HG02943 (cell line): ENCODE results near the gene SLC1A7.

Experiments used
- ATAC-seq: cut with Tn5 transposase; IDR thresholded peaks from one replicate; pipeline ENCODE4 v1.9.1; 2021; ENCODE audit warnings: mild to moderate bottlenecking, low read depth, moderate library complexity; ENCODE audit not compliant: unreplicated experiment

The SLC1A7 gene

GRCh38 chr1:53093451-53093754 is 49.0 kb downstream of the SLC1A7 start:
- no peak for ATAC-seq

GRCh38 chr1:53092659-53093450 is 49.6 kb downstream of the SLC1A7 start:
- ATAC-seq: no peak

- no peak for ATAC-seq
Measured at GRCh38 chr1:53091841-53092645, 50.4 kb downstream of the SLC1A7 start.

DNA sequence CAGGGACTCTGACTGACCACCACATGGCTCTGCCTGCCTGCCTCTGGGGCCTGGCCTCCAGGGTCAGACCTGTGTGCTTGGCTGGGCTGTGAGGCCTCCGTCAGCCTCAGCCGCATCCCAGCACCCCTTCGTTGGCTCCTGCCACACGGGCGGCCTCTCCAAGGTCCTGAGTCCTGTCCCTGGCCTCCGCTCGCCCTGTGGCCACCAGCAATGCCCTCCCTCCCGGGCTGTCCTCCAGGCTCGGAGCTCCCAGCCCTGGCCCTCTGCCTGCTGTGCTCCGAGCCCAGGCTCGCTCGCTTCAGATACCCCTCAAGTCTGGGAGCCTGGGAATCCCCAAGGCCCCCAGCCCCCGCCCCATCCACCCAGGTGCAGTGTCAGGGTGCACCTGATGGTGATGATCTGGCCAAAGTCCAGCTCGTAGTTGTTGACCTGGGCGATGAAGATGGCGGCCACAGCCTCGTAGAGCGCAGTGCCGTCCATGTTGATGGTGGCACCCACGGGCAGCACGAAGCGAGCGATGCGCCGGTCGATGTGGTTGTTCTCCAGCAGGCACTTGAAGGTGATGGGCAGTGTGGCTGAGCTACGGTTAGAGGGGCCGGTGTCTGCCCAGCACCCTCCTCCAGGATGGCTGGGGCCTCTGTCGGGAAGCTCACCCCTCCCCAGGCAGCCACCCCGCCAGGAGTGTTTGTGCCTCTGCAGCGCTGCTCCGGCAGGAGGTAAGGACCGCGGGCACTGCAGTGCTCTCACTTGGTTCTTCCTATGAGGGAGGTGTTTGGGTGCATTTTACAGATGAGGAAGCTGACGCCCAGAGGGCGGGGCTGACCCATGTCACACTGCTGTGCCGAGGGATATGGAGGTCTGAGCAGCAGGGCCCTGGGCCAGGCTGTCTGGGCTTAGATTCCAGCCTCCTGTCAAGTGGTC is 52.0 kb downstream of the SLC1A7 start:
- ATAC-seq: no peak

- no peak for ATAC-seq
Measured at GRCh38 chr1:53089478-53090226, 52.8 kb downstream of the SLC1A7 start.

- no peak for ATAC-seq
Measured at GRCh38 chr1:53088616-53089300, 53.7 kb downstream of the SLC1A7 start.

DNA sequence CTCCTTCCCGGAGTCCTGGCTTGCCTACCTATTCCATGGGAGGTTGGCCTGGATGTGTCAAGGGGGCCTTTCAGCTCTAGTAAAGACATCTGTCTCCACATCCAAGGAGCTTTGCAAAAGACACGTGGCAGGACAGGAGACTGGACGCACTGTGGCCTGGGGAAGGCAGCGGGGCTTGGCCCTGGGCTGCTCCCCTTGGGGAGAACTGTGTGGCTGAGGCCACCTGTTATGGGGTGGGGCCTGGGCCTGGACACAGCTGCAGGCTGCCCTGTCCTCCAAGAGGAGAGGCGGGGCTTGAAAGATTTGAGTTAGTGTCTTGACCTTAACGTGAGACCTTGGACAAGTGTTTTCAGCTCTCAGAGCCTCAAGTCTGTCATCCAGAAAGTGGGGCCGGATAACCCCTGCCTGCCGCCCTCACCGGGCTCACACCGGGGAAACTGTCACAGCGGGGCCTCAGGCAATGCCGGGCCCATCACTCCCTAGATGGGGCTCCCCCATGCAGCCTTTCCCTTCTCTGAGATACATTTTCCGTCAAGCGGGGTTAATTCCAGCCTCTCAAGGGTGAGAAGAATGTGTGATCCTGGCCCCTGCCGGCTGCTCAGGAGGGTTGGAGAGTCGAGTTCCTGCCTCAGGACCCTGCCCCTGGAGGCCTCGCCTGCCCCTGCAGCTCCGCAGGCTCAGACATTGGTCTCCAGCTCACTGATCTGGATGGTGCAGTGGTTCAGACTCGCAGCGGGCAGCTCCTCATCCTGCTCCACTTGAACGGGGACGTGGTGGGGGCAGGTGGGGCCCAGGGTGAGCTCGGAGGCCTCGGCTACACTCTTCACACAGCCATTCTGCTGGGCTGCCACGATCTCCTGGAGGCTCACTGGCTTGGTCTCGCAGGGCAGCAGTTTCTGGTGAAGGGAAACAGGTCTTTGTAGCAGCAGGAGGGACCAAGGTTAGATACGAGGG is 54.8 kb downstream of the SLC1A7 start:
- no peak for ATAC-seq

GRCh38 chr1:53086491-53087070 is 55.9 kb downstream of the SLC1A7 start:
- ATAC-seq: no peak

- ATAC-seq: no peak
Measured at GRCh38 chr1:53085405-53085804, 57.0 kb downstream of the SLC1A7 start.

DNA sequence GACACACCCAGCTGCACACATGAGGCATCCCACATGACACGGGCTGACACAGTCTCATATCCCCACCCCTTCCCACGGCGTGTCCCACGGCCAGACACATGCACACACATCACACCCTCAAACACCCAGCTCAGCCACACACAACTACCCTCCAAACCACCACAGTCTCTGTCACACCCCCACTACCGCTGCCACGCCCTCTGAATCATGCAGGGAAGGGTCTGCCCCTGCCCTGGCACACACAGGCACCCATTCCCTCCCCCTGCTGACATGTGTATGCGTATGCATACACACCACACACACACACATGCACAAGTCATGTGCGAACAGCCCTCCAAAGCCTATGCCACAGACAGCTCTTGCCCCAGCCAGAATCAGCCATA is 57.9 kb downstream of the SLC1A7 start:
- no peak for ATAC-seq

DNA sequence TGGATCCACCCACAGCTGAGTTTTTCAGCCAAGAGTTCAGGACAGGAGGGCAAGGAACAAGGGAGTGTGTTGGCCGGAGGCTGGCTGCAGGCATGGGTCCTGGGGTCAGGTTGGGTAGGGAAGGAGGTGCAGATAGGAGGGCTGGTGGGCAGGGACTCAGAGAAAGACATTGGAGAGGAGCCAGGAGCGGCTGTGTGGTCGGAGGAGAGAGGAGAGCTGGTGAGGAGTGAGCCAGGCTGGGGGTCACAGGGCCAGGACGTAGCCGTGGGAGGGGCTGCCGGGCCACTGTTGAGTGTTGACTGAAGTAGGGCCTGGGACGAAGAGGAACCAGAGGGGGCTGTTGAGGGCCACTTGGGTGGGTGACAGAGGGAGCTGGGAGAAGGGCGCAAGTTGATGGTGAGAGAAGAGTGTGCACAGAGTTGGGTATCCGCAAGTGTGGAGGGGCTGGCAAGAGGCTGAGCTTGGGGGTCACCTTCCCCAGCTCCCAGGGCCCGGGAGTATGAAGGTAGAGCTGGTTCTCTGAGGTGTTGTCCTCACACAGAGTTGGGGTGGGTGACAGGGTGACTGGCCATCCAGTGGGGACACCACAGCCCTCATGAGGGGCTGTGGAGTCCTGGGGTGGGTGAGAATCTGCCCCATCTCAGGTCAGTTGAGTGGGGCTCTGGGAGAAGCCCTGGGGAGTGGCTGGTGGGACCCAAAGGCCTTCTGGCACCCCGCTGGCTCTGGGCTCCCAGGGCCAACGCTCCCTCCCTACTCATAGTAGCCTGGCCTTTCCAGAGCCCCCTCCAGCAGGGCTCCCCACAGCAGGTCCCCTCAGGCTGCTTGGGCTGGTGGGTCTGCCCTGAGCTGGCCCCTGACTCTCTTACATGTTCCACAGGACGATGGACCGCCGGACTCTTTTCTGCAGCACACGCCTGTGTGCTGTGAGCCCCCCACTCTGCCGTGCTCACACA is 58.5 kb downstream of the SLC1A7 start:
- ATAC-seq: no peak

DNA sequence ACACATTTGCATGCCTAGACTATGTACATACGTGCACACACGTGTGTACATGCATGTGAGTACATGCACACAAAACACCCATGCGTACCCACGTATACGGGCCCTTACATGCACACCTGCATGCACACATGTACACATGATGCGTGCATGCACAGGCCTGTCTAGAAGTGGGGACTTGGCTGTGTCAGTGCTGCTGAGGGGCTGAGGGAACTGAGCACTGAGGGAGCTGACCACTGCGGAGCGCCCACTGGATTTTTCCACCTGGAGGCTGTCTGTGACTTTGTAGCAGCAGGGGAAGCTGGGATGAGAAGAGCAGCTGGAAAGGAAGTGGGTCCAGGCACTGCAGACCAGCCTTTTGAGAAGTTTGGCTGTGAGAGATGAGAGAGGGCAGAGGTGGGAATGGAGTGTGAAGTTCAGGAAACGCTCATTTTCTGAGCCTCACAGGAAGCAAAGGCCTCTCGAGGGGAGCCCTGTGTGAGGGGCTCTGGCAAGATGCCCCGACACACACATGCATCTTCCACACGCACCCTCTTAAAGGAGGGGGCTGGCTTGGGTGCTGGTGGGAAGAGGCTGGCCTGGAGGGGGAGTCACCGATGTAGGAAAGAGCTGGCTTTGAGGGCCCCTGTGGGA is 59.5 kb downstream of the SLC1A7 start:
- ATAC-seq: no peak

DNA sequence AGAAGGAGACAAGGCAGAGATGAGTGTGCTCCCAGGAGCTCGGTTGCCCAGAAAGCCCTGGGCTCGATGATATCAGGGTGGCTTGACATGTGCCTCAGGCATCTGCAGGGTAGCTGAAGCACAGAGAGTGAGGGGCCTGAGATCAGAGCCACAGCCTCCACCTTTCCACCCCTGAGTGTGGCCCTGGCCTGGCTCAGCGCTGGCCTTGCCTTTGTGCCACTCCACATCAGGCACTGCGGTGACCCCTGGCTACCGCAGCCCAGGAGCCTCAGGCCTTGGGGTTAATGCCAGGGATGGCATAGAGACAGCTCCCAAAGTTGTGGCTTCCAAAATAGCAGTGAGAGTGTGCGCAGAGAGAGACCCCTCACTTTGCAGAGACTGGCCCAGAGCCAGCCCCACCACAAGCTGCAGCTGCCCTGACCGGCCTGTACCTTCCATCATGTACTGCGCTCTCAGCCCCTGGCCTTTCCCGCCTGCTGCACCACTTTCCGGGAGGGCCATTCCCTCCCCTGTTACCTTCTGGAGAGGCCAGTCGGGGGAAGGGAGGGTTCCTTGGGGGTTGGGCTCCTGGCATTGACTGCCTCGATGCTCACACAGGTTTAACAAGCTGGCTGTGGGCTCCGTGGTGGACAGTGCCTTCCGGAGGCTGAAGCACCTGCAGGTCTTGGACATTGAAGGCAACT is 60.9 kb downstream of the SLC1A7 start:
- ATAC-seq: no peak

DNA sequence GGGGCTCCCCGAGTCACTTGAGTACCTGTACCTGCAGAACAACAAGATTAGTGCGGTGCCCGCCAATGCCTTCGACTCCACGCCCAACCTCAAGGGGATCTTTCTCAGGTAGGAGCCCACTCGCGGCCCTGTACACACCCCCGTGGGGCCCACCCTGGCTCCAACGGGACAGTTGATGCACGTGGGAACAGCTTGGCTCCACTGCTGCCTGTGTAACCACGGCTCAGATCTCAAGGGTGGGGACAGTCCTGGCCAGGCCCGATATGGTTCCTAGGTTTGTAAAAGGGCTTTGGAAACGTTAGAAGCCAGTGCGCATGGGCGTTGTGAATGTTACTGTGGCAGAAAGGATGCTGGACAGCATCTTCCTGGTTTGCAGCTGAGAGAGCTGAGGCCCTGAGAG is 61.7 kb downstream of the SLC1A7 start:
- ATAC-seq: no peak

GRCh38 chr1:53080041-53080440 is 62.4 kb downstream of the SLC1A7 start:
- ATAC-seq: no peak

GRCh38 chr1:53079251-53079650 is 63.2 kb downstream of the SLC1A7 start:
- ATAC-seq: no peak
